IMR-90 (cell line): Measurements from ENCODE around the gene DRD4. TPM values are rescaled to one million over a fixed set of nuclear protein-coding genes. Genes with fewer than 3 reads are reported as not detected.

ENCODE experiments used
- ATAC-seq: fragments of 200-7000 bp; cut with Tn5 transposase; 2 replicates; pipeline ENCODE4 v1.9.1; 2020; ENCODE audit warnings: low read depth, mild to moderate bottlenecking, moderate library complexity
- BruUV-seq: library from RNA; stranded (reverse); fragments of 400-500 nt; replicated peaks from 2 replicates; lab custom pipeline; 2021; lab: Mats Ljungman, UMichigan
- CTCF ChIA-PET: fragments of 300-600 bp; formaldehyde crosslinking; extraction: SDS; loops from one replicate; lab custom pipeline; 2021; ENCODE audit warnings: antibody characterized with exemption; lab: Yijun Ruan, JAX
- POLR2A ChIA-PET: fragments of 300-600 bp; sonication (Branson Sonifier 250); formaldehyde crosslinking; loops from one replicate; lab custom pipeline; 2022; ENCODE audit warnings: antibody characterized with exemption; ENCODE audit not compliant: unreplicated experiment; lab: Charles Lee
- DNase-seq: peaks from one replicate; pipeline ENCODE4 v3.0.0; 2013
- H2AFZ ChIP-seq: replicated peaks from 2 replicates; pipeline ENCODE3; 2013; ENCODE audit warnings: low read length, mild to moderate bottlenecking; ENCODE audit not compliant: poor library complexity
- H2AK5ac ChIP-seq: 2 replicates; pipeline ENCODE4 v1.6.1; 2013; ENCODE audit warnings: low read depth, low read length, inconsistent platforms
- H2AK9ac ChIP-seq: replicated peaks from 2 replicates; pipeline ENCODE3; 2013; ENCODE audit warnings: mild to moderate bottlenecking, low read depth, low read length, moderate library complexity; ENCODE audit not compliant: poor library complexity
- H2BK120ac ChIP-seq: 2 replicates; pipeline ENCODE4 v1.6.1; 2013; ENCODE audit warnings: low read depth, low read length, inconsistent platforms
- H2BK15ac ChIP-seq: 3 replicates; pipeline ENCODE4 v1.6.1; 2013; ENCODE audit warnings: low read depth, low read length, inconsistent platforms
- H2BK20ac ChIP-seq: 2 replicates; pipeline ENCODE4 v1.6.1; 2013; ENCODE audit warnings: low read depth, mild to moderate bottlenecking, inconsistent platforms, low read length, moderate library complexity
- H2BK5ac ChIP-seq: 2 replicates; pipeline ENCODE4 v1.6.1; 2013; ENCODE audit warnings: mild to moderate bottlenecking, low read depth, low read length, inconsistent platforms; ENCODE audit not compliant: poor library complexity, severe bottlenecking
- H3K14ac ChIP-seq: replicated peaks from 2 replicates; pipeline ENCODE4 v1.6.1; 2013; ENCODE audit warnings: low read depth, low read length, inconsistent platforms
- H3K18ac ChIP-seq: 2 replicates; pipeline ENCODE4 v1.6.1; 2013; ENCODE audit warnings: low read depth, low read length, control low read depth
- H3K23ac ChIP-seq: 2 replicates; pipeline ENCODE4 v1.6.1; 2013; ENCODE audit warnings: low read depth, low read length, inconsistent platforms
- H3K27ac ChIP-seq: 2 replicates; pipeline ENCODE4 v1.5.1; 2013; ENCODE audit warnings: mild to moderate bottlenecking, control low read depth, low read length; ENCODE audit not compliant: insufficient read depth
- H3K27me3 ChIP-seq: 2 replicates; pipeline ENCODE4 v1.6.1; 2013; ENCODE audit warnings: low read length; ENCODE audit not compliant: control insufficient read depth, insufficient read depth
- H3K36me3 ChIP-seq: 2 replicates; pipeline ENCODE4 v1.6.1; 2013; ENCODE audit warnings: low read length, mixed read lengths; ENCODE audit not compliant: control insufficient read depth, insufficient read depth
- H3K4ac ChIP-seq: 2 replicates; pipeline ENCODE4 v1.6.1; 2013; ENCODE audit warnings: low read depth, low read length, inconsistent platforms
- H3K4me1 ChIP-seq: 2 replicates; pipeline ENCODE4 v1.6.1; 2013; ENCODE audit warnings: low read length, mixed read lengths; ENCODE audit not compliant: control insufficient read depth, insufficient read depth
- H3K4me2 ChIP-seq: 2 replicates; pipeline ENCODE4 v1.6.1; 2013; ENCODE audit warnings: low read depth, mild to moderate bottlenecking, control low read depth, low read length, moderate library complexity
- H3K4me3 ChIP-seq: 2 replicates; pipeline ENCODE4 v1.5.1; 2013; ENCODE audit warnings: low read depth, mild to moderate bottlenecking, control low read depth, low read length, moderate library complexity; ENCODE audit not compliant: insufficient read depth
- H3K56ac ChIP-seq: 2 replicates; pipeline ENCODE4 v1.6.1; 2013; ENCODE audit warnings: low read length, inconsistent platforms; ENCODE audit not compliant: insufficient read depth; ENCODE audit errors: extremely low read depth
- H3K79me1 ChIP-seq, 2 experiments: 2 replicates each; pipeline ENCODE4 v1.6.1; 2013; ENCODE audit warnings: low read length in 2 of 2, inconsistent platforms in 1 of 2, low read depth in 1 of 2
- H3K9ac ChIP-seq: 2 replicates; pipeline ENCODE4 v1.6.1; 2013; ENCODE audit warnings: low read depth, low read length, control low read depth
- H3K9me1 ChIP-seq: 2 replicates; pipeline ENCODE4 v1.6.1; 2013; ENCODE audit warnings: low read length, inconsistent platforms; ENCODE audit not compliant: insufficient read depth
- H3K9me3 ChIP-seq: 2 replicates; pipeline ENCODE4 v1.6.1; 2013; ENCODE audit warnings: low read length; ENCODE audit not compliant: control insufficient read depth, insufficient read depth
- H4K20me1 ChIP-seq: 2 replicates; pipeline ENCODE4 v1.6.1; 2013; ENCODE audit warnings: low read length, inconsistent platforms; ENCODE audit not compliant: insufficient read depth
- H4K5ac ChIP-seq: 2 replicates; pipeline ENCODE4 v1.6.1; 2013; ENCODE audit warnings: mild to moderate bottlenecking, low read depth, low read length, control low read depth
- H4K8ac ChIP-seq, 2 experiments: 2 replicates each; pipeline ENCODE4 v1.6.1; 2013; ENCODE audit warnings: low read depth in 2 of 2, low read length in 2 of 2, control low read depth in 1 of 2, inconsistent platforms in 1 of 2
- H4K91ac ChIP-seq: 2 replicates; pipeline ENCODE4 v1.6.1; 2013; ENCODE audit warnings: low read depth, low read length, inconsistent platforms; ENCODE audit not compliant: insufficient read depth
- BHLHE40 ChIP-seq: fragments of 150-350 bp; IDR thresholded peaks from 2 replicates; pipeline ENCODE4 v1.6.1; 2016; ENCODE audit warnings: mild to moderate bottlenecking, low read depth, low read length
- FOS ChIP-seq: fragments of 150-350 bp; IDR thresholded peaks from 2 replicates; pipeline ENCODE4 v1.6.1; 2016; ENCODE audit warnings: low read depth, low read length
- NFE2L2 ChIP-seq: fragments of 150-350 bp; IDR thresholded peaks from 2 replicates; pipeline ENCODE4 v1.6.1; 2016; ENCODE audit warnings: low read depth, mild to moderate bottlenecking, low read length
- RCOR1 ChIP-seq: IDR thresholded peaks from 2 replicates; pipeline ENCODE4 v1.6.1; 2012; ENCODE audit warnings: mild to moderate bottlenecking, low read length, improper control_type of control experiment; ENCODE audit not compliant: insufficient replicate concordance
- SMC3 ChIP-seq: fragments of 150-350 bp; IDR thresholded peaks from 2 replicates; pipeline ENCODE4 v1.6.1; 2016; ENCODE audit warnings: low read depth, mild to moderate bottlenecking, antibody characterized with exemption, low read length, moderate library complexity
- WGBS, 2 experiments: methylation state at CpG; one replicate each; pipeline versions ENCODE4 v1.1.5 to v1.1.7; 2013; ENCODE audit warnings: missing lambda C conversion rate in 2 of 2; ENCODE audit not compliant: insufficient read length in 1 of 2; ENCODE audit errors: extremely low coverage in 2 of 2; 5-methylcytosine and 5-hydroxymethylcytosine counted together
- dilution Hi-C: fragments of 300-500 bp; cut with HindIII; formaldehyde crosslinking; loops from one replicate; pipeline ENCODE4 v1.14.3; 2018; ENCODE audit warnings: low sequenced_read_pairs; ENCODE audit not compliant: unreplicated experiment
- in situ Hi-C: fragments of 300-500 bp; cut with MboI; formaldehyde crosslinking; loops from 3 replicates; pipeline ENCODE4 v1.14.3; 2019; ENCODE audit warnings: low sequenced_read_pairs, inconsistent platforms, mixed read lengths
- intact Hi-C: fragments of 100-400 bp; cut with micrococcal nuclease; formaldehyde crosslinking; loops from 2 replicates; pipeline ENCODE4 v1.10.0; 2022
- polyA plus RNA-seq, 3 experiments: library from polyadenylated mRNA; depleted of rRNA; stranded (reverse); fragments of >200 nt; gene quantifications; 2 replicates each; pipeline ENCODE4 v1.2.3, GENCODE V29; 2012; ENCODE audit warnings: low replicate concordance in 1 of 3
- total RNA-seq: library from RNA; depleted of rRNA; stranded (reverse); fragments of >200 nt; gene quantifications from 2 replicates; pipeline ENCODE4 v1.2.3, GENCODE V29; 2012

Gene DRD4
- total and polyA plus RNA-seq, 2 of the 4 experiments (the other 2 are of a cell fraction) = not detected

GRCh38 chr11:606245-606644, 30.8 kb upstream of the DRD4 start (continued):
- no peak for TF ChIP-seq RCOR1
- no peak for TF ChIP-seq BHLHE40
- no peak for TF ChIP-seq FOS

DNA sequence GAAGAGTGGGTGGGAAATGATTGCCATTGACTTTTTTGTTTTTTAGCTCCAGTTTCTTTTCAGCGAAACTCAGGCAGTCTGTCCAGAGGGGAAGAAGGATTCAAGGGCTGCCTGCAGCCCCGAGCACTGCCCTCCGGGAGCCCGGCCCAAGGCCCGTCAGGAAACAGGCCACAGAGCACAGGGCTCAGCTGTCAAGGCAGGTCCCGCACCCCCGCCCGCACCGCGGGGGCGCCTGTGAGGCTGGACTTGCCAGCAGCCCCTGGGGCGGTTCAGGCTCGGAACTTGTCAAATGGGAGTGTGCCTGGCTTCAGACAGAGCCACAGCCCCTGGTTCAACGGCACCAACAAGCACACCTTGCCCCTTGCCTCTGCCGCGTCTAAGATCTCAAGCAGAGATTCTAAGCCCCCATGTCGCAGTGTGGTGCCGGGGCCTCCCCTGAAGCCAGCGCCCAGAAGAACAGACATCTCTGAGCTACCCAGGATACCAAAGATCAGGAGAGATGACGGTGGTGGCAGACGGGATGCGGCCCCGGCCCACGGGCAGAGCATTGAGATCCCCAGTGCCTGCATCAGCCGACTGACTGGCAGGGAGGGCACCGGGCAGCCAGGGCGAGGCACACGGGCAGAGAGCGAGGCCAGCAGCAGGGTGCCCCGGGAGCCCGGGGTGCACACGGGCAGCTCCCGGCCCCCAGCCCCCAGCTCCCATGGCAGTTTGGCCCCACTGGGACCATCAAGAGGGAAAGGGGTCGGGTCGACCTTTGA, 29.9 kb upstream of the DRD4 start:
- intact Hi-C loops = no loop called here
- H3K27ac ChIP-seq = no peak overlapping the region
- BruUV-seq = no TSS peak

More for the DNA sequence above, 29.9 kb upstream of the DRD4 start:
- Histone ChIP-seq H3K14ac (no peak overlapping the region), H2AK5ac (no peak overlapping the region), H3K9me3 (no peaks in the 10 kb centered on the region), H3K23ac (no peak overlapping the region), H3K27me3 (no peaks in the 10 kb centered on the region), H4K5ac (no peak overlapping the region), H3K36me3 (peaks cover 84% of the 10 kb centered on the region), H2BK20ac (no peak overlapping the region), H3K4ac (no peak overlapping the region), H2BK15ac (no peak overlapping the region), H2AFZ (no peak overlapping the region), H3K4me3 (no peak overlapping the region), H4K20me1 (peaks cover 12% of the 10 kb centered on the region), H2BK5ac (no peak overlapping the region), H4K8ac (no peak overlapping the region), H3K9me1 (no peaks in the 10 kb centered on the region), H2AK9ac (no peak overlapping the region), H3K9ac (no peak overlapping the region), H3K18ac (no peak overlapping the region), H3K4me2 (no peak overlapping the region), H2BK120ac (no peak overlapping the region), H4K91ac (no peak overlapping the region), H3K79me1 (peaks cover 0 to 18% of the 10 kb centered on the region in 2 experiments; a peak in 3 of 4 replicates), H3K56ac (no peak overlapping the region), H3K4me1 (no peaks in the 10 kb centered on the region)
- DNase-seq = no peak
- TF ChIP-seq NFE2L2 (no peak), SMC3 (no peak)
- ChIA-PET CTCF (no interaction called here), POLR2A (no interaction called here)
- ATAC-seq = no peak
- dilution Hi-C loops (no loop called here), in situ Hi-C loops (no loop called here)
- 92% methylated on average over 15 of the region's 35 CpGs; no CpG with 5 or more reads in 1 of the 2 experiments for WGBS, 2 experiments
